ENCODE results near the gene CAPN12.

DNA sequence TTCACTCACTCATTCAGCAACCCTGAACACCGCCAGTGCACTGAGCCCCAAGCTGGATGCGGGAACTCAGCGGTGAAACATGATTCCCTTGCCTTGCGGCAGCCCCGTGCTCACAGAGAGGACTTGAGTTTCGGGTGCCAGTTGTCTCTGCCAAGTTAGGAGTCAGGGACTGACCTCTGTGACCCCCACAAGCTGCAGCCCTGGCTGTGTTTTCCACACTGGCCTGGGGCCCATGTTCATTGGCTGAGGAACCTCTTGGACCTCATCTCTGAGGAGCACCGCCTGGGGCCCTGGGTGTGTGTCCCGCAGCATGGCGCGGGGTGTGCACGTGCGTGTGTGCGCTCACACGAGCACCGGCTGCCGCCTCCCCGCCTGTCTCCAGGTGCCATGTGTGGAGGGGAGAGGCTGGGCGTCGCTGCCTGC is 31.0 kb downstream of the CAPN12 start:
- TF ChIP-seq POLR2AphosphoS5 (IDR thresholded peaks at IDR 0.05; ENCODE audit: low read depth, low read length) (no peak), TAF1 (IDR thresholded peaks at IDR 0.05; ENCODE audit: low read depth, low read length) (no peak), POLR2A (IDR thresholded peaks at IDR 0.05; ENCODE audit: low read depth, low read length) (no peak), SPI1 (IDR thresholded peaks at IDR 0.05; ENCODE audit: low read depth, low read length) (no peak)
